ENCODE results near the gene CHI3L2.

The CHI3L2 gene

GRCh38 chr1:111227434-111227833 lies at the start of gene CHI3L2:
CHI3L2 (plus strand) TSS chr1:111227713; CDS start chr1:111227730, 17 bp downstream.
- in situ Hi-C loops (cut with HindIII; ENCODE audit: low sequenced_read_pairs): no loop called here

- in situ Hi-C loops (cut with HindIII; ENCODE audit: low sequenced_read_pairs): no loop called here
Measured at GRCh38 chr1:111179968-111180533, 47.5 kb upstream of the CHI3L2 start.

- in situ Hi-C loops (cut with HindIII; ENCODE audit: low sequenced_read_pairs): no loop called here
Measured at GRCh38 chr1:111182052-111182451, 45.5 kb upstream of the CHI3L2 start.

GRCh38 chr1:111183308-111184069 lies 44.0 kb upstream of the CHI3L2 start:
- in situ Hi-C loops (cut with HindIII; ENCODE audit: low sequenced_read_pairs): no loop called here

- in situ Hi-C loops (cut with HindIII; ENCODE audit: low sequenced_read_pairs): no loop called here
Measured at GRCh38 chr1:111184663-111185062, 42.9 kb upstream of the CHI3L2 start.

GRCh38 chr1:111190931-111191451 lies 36.5 kb upstream of the CHI3L2 start:
- in situ Hi-C loops (cut with HindIII; ENCODE audit: low sequenced_read_pairs): no loop called here

- in situ Hi-C loops (cut with HindIII; ENCODE audit: low sequenced_read_pairs): no loop called here
Measured at GRCh38 chr1:111191496-111191895, 36.0 kb upstream of the CHI3L2 start.

GRCh38 chr1:111192074-111192473 lies 35.4 kb upstream of the CHI3L2 start:
- in situ Hi-C loops (cut with HindIII; ENCODE audit: low sequenced_read_pairs): no loop called here

- in situ Hi-C loops (cut with HindIII; ENCODE audit: low sequenced_read_pairs): no loop called here
Measured at GRCh38 chr1:111192658-111193519, 34.6 kb upstream of the CHI3L2 start.

- in situ Hi-C loops (cut with HindIII; ENCODE audit: low sequenced_read_pairs): no loop called here
Measured at GRCh38 chr1:111193712-111194480, 33.6 kb upstream of the CHI3L2 start.

GRCh38 chr1:111195002-111195684 lies 32.4 kb upstream of the CHI3L2 start:
- in situ Hi-C loops (cut with HindIII; ENCODE audit: low sequenced_read_pairs): no loop called here

- in situ Hi-C loops (cut with HindIII; ENCODE audit: low sequenced_read_pairs): no loop called here
Measured at GRCh38 chr1:111196213-111196612, 31.3 kb upstream of the CHI3L2 start.

GRCh38 chr1:111197598-111198284 lies 29.8 kb upstream of the CHI3L2 start:
- in situ Hi-C loops (cut with HindIII; ENCODE audit: low sequenced_read_pairs): no loop called here

GRCh38 chr1:111198836-111199235 lies 28.7 kb upstream of the CHI3L2 start:
- in situ Hi-C loops (cut with HindIII; ENCODE audit: low sequenced_read_pairs): no loop called here

GRCh38 chr1:111199329-111199728 lies 28.2 kb upstream of the CHI3L2 start:
- in situ Hi-C loops (cut with HindIII; ENCODE audit: low sequenced_read_pairs): no loop called here

GRCh38 chr1:111199881-111200801 lies 27.4 kb upstream of the CHI3L2 start, which contains the start of gene DENND2D:
DENND2D (minus strand) TSS chr1:111200646; CDS start chr1:111200459, 187 bp downstream.
- in situ Hi-C loops (cut with HindIII; ENCODE audit: low sequenced_read_pairs): no loop called here

- in situ Hi-C loops (cut with HindIII; ENCODE audit: low sequenced_read_pairs): no loop called here
Measured at GRCh38 chr1:111200802-111201161, 26.7 kb upstream of the CHI3L2 start.

All from endothelial cell of hepatic sinusoid (primary cell).